GM18870 (cell line): ENCODE data around the gene CLMN.
"Not testable (repeated sequence)": the region's sequence is repeated elsewhere in the genome, so short reads cannot be mapped to it uniquely, and the experiment has no call there.

Experiments
- ATAC-seq: cut with Tn5 transposase; IDR thresholded peaks from one replicate; pipeline ENCODE4 v1.9.1; 2021; ENCODE audit warnings: moderate library complexity; ENCODE audit not compliant: unreplicated experiment

CLMN gene

GRCh38 chr14:95142208-95142607 is 177.5 kb downstream of the CLMN start:
- no peak for ATAC-seq

GRCh38 chr14:95141684-95142083 is 178.0 kb downstream of the CLMN start:
- ATAC-seq = no peak

- no peak for ATAC-seq
Observed at GRCh38 chr14:95140060-95140858, 179.4 kb downstream of the CLMN start.

GRCh38 chr14:95138876-95139275 is 180.8 kb downstream of the CLMN start:
- ATAC-seq = no peak

GRCh38 chr14:95138455-95138854 is 181.3 kb downstream of the CLMN start:
- ATAC-seq = not testable (repeated sequence)

- no peak for ATAC-seq
Observed at GRCh38 chr14:95137804-95138167, 181.9 kb downstream of the CLMN start.

GRCh38 chr14:95137164-95137803 is 182.4 kb downstream of the CLMN start:
- no peak for ATAC-seq

GRCh38 chr14:95136631-95137030 is 183.1 kb downstream of the CLMN start:
- no peak for ATAC-seq

GRCh38 chr14:95134304-95134933 is 185.3 kb downstream of the CLMN start:
- ATAC-seq = no peak

GRCh38 chr14:95133282-95133681 is 186.4 kb downstream of the CLMN start:
- ATAC-seq = no peak

- no peak for ATAC-seq
Observed at GRCh38 chr14:95132760-95133159, 186.9 kb downstream of the CLMN start.
